Skeletal muscle tissue (tissue), 4 donors: Measurements from ENCODE around the gene CHST15. TPM values are rescaled to one million over a fixed set of nuclear protein-coding genes. Genes with fewer than 3 reads are reported as not detected.

Experiments used
- H3K27ac ChIP-seq: one replicate; pipeline ENCODE4 v1.7.0; 2013; ENCODE audit warnings: mild to moderate bottlenecking, low read depth, low read length, inconsistent platforms
- H3K27me3 ChIP-seq, 3 donors: one replicate each; pipeline ENCODE4 v1.7.0; 2013; ENCODE audit warnings: low read length in 3 of 3; ENCODE audit not compliant: control insufficient read depth in 3 of 3, insufficient read depth in 3 of 3
- H3K36me3 ChIP-seq, 3 donors: one replicate each; pipeline ENCODE4 v1.7.0; 2013; ENCODE audit warnings: low read length in 3 of 3; ENCODE audit not compliant: control insufficient read depth in 3 of 3, insufficient read depth in 3 of 3
- H3K4me1 ChIP-seq, 3 donors: one replicate each; pipeline ENCODE4 v1.7.0; 2013; ENCODE audit warnings: low read length in 3 of 3, mild to moderate bottlenecking in 3 of 3; ENCODE audit not compliant: control insufficient read depth in 3 of 3, insufficient read depth in 3 of 3
- H3K4me3 ChIP-seq, 3 donors: one replicate each; pipeline ENCODE4 v1.7.0; 2013; ENCODE audit warnings: low read length in 3 of 3
- H3K9ac ChIP-seq, 3 donors: one replicate each; pipeline ENCODE4 v1.7.0; 2013; ENCODE audit warnings: low read length in 3 of 3, mild to moderate bottlenecking in 3 of 3, moderate library complexity in 2 of 3, low read depth in 1 of 3
- H3K9me3 ChIP-seq, 3 donors: one replicate each; pipeline ENCODE4 v1.7.0; 2013; ENCODE audit warnings: low read length in 3 of 3; ENCODE audit not compliant: control insufficient read depth in 3 of 3
- total RNA-seq: library from RNA; depleted of rRNA; stranded (reverse); fragments of >200 nt; gene quantifications from one replicate; pipeline ENCODE4 v1.2.3, GENCODE V29; 2014
- donor health status: Osteomylitis.

The CHST15 gene
- total RNA-seq, 1 donor from 2014 or later = 19.3 TPM

GRCh38 chr10:124130198-124130900 is 37.0 kb upstream of the CHST15 start:
- no peak overlapping the region for H3K9ac ChIP-seq
- H3K4me1 ChIP-seq = no peaks in the 10 kb centered on the region
- no peaks in the 10 kb centered on the region for H3K9me3 ChIP-seq
- no peak overlapping the region for H3K27ac ChIP-seq
- no peak overlapping the region for H3K4me3 ChIP-seq
- H3K36me3 ChIP-seq = no peaks in the 10 kb centered on the region
- H3K27me3 ChIP-seq = no peaks in the 10 kb centered on the region

GRCh38 chr10:124129471-124129870 is 36.1 kb upstream of the CHST15 start:
- H3K27me3 ChIP-seq = no peaks in the 10 kb centered on the region
- H3K36me3 ChIP-seq = no peaks in the 10 kb centered on the region
- no peak overlapping the region for H3K4me3 ChIP-seq
- H3K4me1 ChIP-seq = no peaks in the 10 kb centered on the region
- H3K27ac ChIP-seq = no peak overlapping the region
- no peaks in the 10 kb centered on the region for H3K9me3 ChIP-seq
- H3K9ac ChIP-seq = no peak overlapping the region

- Histone ChIP-seq H3K4me3 (no peak overlapping the region), H3K9me3 (no peaks in the 10 kb centered on the region)
Observed at GRCh38 chr10:124128811-124129145, 35.4 kb upstream of the CHST15 start.

GRCh38 chr10:124127965-124128810 is 34.8 kb upstream of the CHST15 start:
- H3K36me3 ChIP-seq = no peaks in the 10 kb centered on the region
- H3K9ac ChIP-seq = no peak overlapping the region
- H3K4me1 ChIP-seq = peaks cover 0 to 3% (median 3%) of the 10 kb centered on the region in 3 donors
- no peak overlapping the region for H3K4me3 ChIP-seq
- H3K27ac ChIP-seq = no peak overlapping the region
- no peaks in the 10 kb centered on the region for H3K27me3 ChIP-seq
- no peaks in the 10 kb centered on the region for H3K9me3 ChIP-seq

More at GRCh38 chr10:124128811-124129145, 35.4 kb upstream of the CHST15 start:
- no peak overlapping the region for H3K27ac ChIP-seq
- no peak overlapping the region for H3K9ac ChIP-seq
- H3K36me3 ChIP-seq = no peaks in the 10 kb centered on the region
- H3K27me3 ChIP-seq = no peaks in the 10 kb centered on the region
- peaks cover 0 to 2% (median 1%) of the 10 kb centered on the region in 3 donors for H3K4me1 ChIP-seq

GRCh38 chr10:124127563-124127962 is 34.2 kb upstream of the CHST15 start:
- H3K9me3 ChIP-seq = no peaks in the 10 kb centered on the region
- H3K9ac ChIP-seq = no peak overlapping the region
- H3K36me3 ChIP-seq = no peaks in the 10 kb centered on the region
- no peak overlapping the region for H3K27ac ChIP-seq
- peaks cover 3 to 6% (median 3%) of the 10 kb centered on the region in 3 donors for H3K4me1 ChIP-seq
- no peaks in the 10 kb centered on the region for H3K27me3 ChIP-seq
- no peak overlapping the region for H3K4me3 ChIP-seq

- H3K9ac ChIP-seq = no peak overlapping the region
- no peaks in the 10 kb centered on the region for H3K36me3 ChIP-seq
- H3K27ac ChIP-seq = no peak overlapping the region
- H3K9me3 ChIP-seq = no peaks in the 10 kb centered on the region
- peaks cover 9 to 12% (median 9%) of the 10 kb centered on the region in 3 donors for H3K4me1 ChIP-seq
- no peaks in the 10 kb centered on the region for H3K27me3 ChIP-seq
- H3K4me3 ChIP-seq = no peak overlapping the region
Observed at GRCh38 chr10:124126983-124127385, 33.6 kb upstream of the CHST15 start.

- Histone ChIP-seq H3K36me3 (no peaks in the 10 kb centered on the region), H3K27ac (no peak overlapping the region), H3K4me3 (no peak overlapping the region)
Observed at GRCh38 chr10:124126145-124126982, 33.0 kb upstream of the CHST15 start.

GRCh38 chr10:124125305-124126116 is 32.1 kb upstream of the CHST15 start:
- no peaks in the 10 kb centered on the region for H3K27me3 ChIP-seq
- no peak overlapping the region for H3K9ac ChIP-seq
- no peak overlapping the region for H3K27ac ChIP-seq
- H3K9me3 ChIP-seq = no peaks in the 10 kb centered on the region
- H3K4me3 ChIP-seq = no peak overlapping the region
- no peaks in the 10 kb centered on the region for H3K36me3 ChIP-seq
- peaks cover 11 to 22% (median 21%) of the 10 kb centered on the region in 3 donors for H3K4me1 ChIP-seq

More at GRCh38 chr10:124126145-124126982, 33.0 kb upstream of the CHST15 start:
- Histone ChIP-seq H3K9me3 (no peaks in the 10 kb centered on the region), H3K27me3 (no peaks in the 10 kb centered on the region), H3K9ac (no peak overlapping the region), H3K4me1 (peaks cover 11 to 18% (median 15%) of the 10 kb centered on the region in 3 donors)

- no peaks in the 10 kb centered on the region for H3K27me3 ChIP-seq
- H3K4me1 ChIP-seq = peaks cover 11 to 24% (median 23%) of the 10 kb centered on the region in 3 donors
- H3K9ac ChIP-seq = no peak overlapping the region
- no peak overlapping the region for H3K27ac ChIP-seq
- no peaks in the 10 kb centered on the region for H3K9me3 ChIP-seq
- H3K4me3 ChIP-seq = no peak overlapping the region
- no peaks in the 10 kb centered on the region for H3K36me3 ChIP-seq
Observed at GRCh38 chr10:124124769-124125161, 31.4 kb upstream of the CHST15 start.
